Measurements from ENCODE around the gene IQCH. TPM values are rescaled to one million over a fixed set of nuclear protein-coding genes. Genes with fewer than 3 reads are reported as not detected.

IQCH gene
- polyA plus RNA-seq, 1 donor (not counting 4 experiments of a cell fraction or from before 2014, with no cell fraction given): 2.6 TPM

DNA sequence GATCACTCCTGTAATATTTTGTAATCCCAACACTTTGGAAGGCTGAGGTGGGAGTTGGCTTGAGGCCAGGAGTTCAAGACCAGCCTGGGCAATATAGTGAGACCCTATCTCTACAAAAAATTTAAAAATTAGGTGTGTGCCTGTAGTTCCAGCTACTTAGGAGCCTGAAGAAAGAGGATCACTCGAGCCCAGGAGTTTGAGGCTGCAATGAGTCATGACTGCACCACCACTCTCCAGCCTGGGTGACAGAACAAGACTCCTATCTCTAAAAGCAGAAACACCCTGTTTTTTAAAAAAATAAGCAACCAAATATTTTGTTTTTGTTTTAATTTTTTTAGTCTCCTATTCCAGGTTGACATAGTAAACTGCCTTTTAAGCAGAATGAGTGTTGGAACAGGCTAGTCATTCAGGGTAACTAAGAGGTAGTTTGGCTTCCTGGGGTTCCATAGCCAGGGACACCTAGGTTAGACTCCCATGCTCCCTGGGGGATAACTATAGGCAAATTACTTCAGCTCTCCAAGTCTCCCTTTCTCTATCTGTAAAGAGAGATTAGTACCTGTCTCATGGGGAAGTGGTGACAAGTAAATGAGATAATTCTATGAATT is 151.8 kb downstream of the IQCH start:
- H3K36me3 ChIP-seq (ENCODE audit: control insufficient read depth in 2 of 2, extremely low read depth in 1 of 2, insufficient read depth in 2 of 2, low read length in 2 of 2): no peaks in the 10 kb centered on the region
- H3K9me1 ChIP-seq (ENCODE audit: control insufficient read depth, extremely low read depth, insufficient read depth, low read length): no peaks in the 10 kb centered on the region
- H3K4me2 ChIP-seq (ENCODE audit: control insufficient read depth, extremely low read depth, insufficient read depth, low read depth, low read length): no peak overlapping the region
- H4K20me1 ChIP-seq (ENCODE audit: control insufficient read depth, extremely low read depth, insufficient read depth, low read length): no peaks in the 10 kb centered on the region
- TF ChIP-seq EZH2 (IDR thresholded peaks at IDR 0.05; ENCODE audit: low read length): no peak
- TF ChIP-seq, protein P1, sequence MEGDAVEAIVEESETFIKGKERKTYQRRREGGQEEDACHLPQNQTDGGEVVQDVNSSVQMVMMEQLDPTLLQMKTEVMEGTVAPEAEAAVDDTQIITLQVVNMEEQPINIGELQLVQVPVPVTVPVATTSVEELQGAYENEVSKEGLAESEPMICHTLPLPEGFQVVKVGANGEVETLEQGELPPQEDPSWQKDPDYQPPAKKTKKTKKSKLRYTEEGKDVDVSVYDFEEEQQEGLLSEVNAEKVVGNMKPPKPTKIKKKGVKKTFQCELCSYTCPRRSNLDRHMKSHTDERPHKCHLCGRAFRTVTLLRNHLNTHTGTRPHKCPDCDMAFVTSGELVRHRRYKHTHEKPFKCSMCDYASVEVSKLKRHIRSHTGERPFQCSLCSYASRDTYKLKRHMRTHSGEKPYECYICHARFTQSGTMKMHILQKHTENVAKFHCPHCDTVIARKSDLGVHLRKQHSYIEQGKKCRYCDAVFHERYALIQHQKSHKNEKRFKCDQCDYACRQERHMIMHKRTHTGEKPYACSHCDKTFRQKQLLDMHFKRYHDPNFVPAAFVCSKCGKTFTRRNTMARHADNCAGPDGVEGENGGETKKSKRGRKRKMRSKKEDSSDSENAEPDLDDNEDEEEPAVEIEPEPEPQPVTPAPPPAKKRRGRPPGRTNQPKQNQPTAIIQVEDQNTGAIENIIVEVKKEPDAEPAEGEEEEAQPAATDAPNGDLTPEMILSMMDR (optimal IDR thresholded peaks at IDR 0.05 in 1 of 3, IDR thresholded peaks at IDR 0.05 in 1 of 3, conservative IDR thresholded peaks at IDR 0.05 in 1 of 3; ENCODE audit: extremely low read depth in 1 of 3, insufficient read depth in 2 of 3, low read length in 3 of 3): no peak
- no peaks in the 10 kb centered on the region for H3K4me1 ChIP-seq (ENCODE audit: control insufficient read depth, extremely low read depth, insufficient read depth, low read length)
- no peaks in the 10 kb centered on the region for H3K79me2 ChIP-seq (ENCODE audit: control insufficient read depth, insufficient read depth, low read length)
- no peak for DNase-seq (ENCODE audit: low read depth, low spot score)
- no peak overlapping the region for H3K9ac ChIP-seq (ENCODE audit: control insufficient read depth, extremely low read depth, insufficient read depth, low read length)
- H3K27me3 ChIP-seq (ENCODE audit: control insufficient read depth, extremely low read depth, insufficient read depth, low read length): no peaks in the 10 kb centered on the region
- H3K9me3 ChIP-seq (ENCODE audit: control insufficient read depth, low read depth, low read length): no peaks in the 10 kb centered on the region
- no peak overlapping the region for H3K27ac ChIP-seq (ENCODE audit: control insufficient read depth, insufficient read depth, low read length)
- dilution Hi-C loops (cut with MboI; ENCODE audit: extremely low pct_ligation_motif_present, low sequenced_read_pairs): no loop called here
- H2AFZ ChIP-seq (ENCODE audit: control insufficient read depth, low read length): no peak overlapping the region
- H3K4me3 ChIP-seq (ENCODE audit: control insufficient read depth in 2 of 3, extremely low read depth in 1 of 3, insufficient read depth in 2 of 3, low read depth in 1 of 3, low read length in 3 of 3): no peak overlapping the region
- no peak for FAIRE-seq

DNA sequence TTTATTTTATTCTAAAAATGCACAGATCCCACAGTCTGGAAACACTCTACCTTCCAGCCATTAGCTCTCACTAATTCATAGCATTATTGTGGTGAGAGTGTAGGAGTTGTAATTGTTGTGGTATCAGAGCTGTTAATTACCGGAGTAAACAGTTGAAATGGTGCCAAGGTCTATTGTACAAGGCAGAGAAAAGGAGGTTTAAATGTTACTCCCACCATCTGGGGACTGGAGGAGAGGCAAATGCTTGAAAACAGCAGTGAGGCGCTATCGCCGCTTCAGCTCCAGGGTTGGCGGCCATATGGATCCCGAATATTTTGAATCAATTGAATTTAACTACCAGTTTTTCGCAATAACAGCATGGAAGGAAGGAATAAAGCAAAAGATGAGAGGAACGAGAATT is 153.2 kb downstream of the IQCH start:
- Histone ChIP-seq H3K4me1 (ENCODE audit: control insufficient read depth, extremely low read depth, insufficient read depth, low read length) (no peaks in the 10 kb centered on the region), H3K9me1 (ENCODE audit: control insufficient read depth, extremely low read depth, insufficient read depth, low read length) (no peaks in the 10 kb centered on the region), H3K36me3 (ENCODE audit: control insufficient read depth in 2 of 2, extremely low read depth in 1 of 2, insufficient read depth in 2 of 2, low read length in 2 of 2) (no peaks in the 10 kb centered on the region), H3K4me2 (ENCODE audit: control insufficient read depth, extremely low read depth, insufficient read depth, low read depth, low read length) (no peak overlapping the region), H3K79me2 (ENCODE audit: control insufficient read depth, insufficient read depth, low read length) (no peaks in the 10 kb centered on the region), H3K27ac (ENCODE audit: control insufficient read depth, insufficient read depth, low read length) (no peak overlapping the region), H4K20me1 (ENCODE audit: control insufficient read depth, extremely low read depth, insufficient read depth, low read length) (no peaks in the 10 kb centered on the region), H3K9me3 (ENCODE audit: control insufficient read depth, low read depth, low read length) (no peaks in the 10 kb centered on the region), H3K27me3 (ENCODE audit: control insufficient read depth, extremely low read depth, insufficient read depth, low read length) (no peaks in the 10 kb centered on the region), H2AFZ (ENCODE audit: control insufficient read depth, low read length) (no peak overlapping the region), H3K4me3 (ENCODE audit: control insufficient read depth in 2 of 3, extremely low read depth in 1 of 3, insufficient read depth in 2 of 3, low read depth in 1 of 3, low read length in 3 of 3) (no peak overlapping the region), H3K9ac (ENCODE audit: control insufficient read depth, extremely low read depth, insufficient read depth, low read length) (no peak overlapping the region)
- DNase-seq (ENCODE audit: low read depth, low spot score) (no peak), FAIRE-seq (no peak)
- TF ChIP-seq EZH2 (IDR thresholded peaks at IDR 0.05; ENCODE audit: low read length): no peak
- TF ChIP-seq, protein P1 (optimal IDR thresholded peaks at IDR 0.05 in 1 of 3, IDR thresholded peaks at IDR 0.05 in 1 of 3, conservative IDR thresholded peaks at IDR 0.05 in 1 of 3; ENCODE audit: extremely low read depth in 1 of 3, insufficient read depth in 2 of 3, low read length in 3 of 3): no peak
- dilution Hi-C loops (cut with MboI; ENCODE audit: extremely low pct_ligation_motif_present, low sequenced_read_pairs): no loop called here
